GM18868 (cell line): ENCODE data around the gene HERC4.
A peak's percentile ranks its signal among the peaks of the same experiment; 100 is the strongest.
"Not testable (repeated sequence)": the region's sequence is repeated elsewhere in the genome, so short reads cannot be mapped to it uniquely, and the experiment has no call there.

Source experiments
- ATAC-seq: cut with Tn5 transposase; IDR thresholded peaks from one replicate; pipeline ENCODE4 v1.9.1; 2021; ENCODE audit warnings: mild to moderate bottlenecking, moderate library complexity; ENCODE audit not compliant: unreplicated experiment

HERC4 gene

DNA sequence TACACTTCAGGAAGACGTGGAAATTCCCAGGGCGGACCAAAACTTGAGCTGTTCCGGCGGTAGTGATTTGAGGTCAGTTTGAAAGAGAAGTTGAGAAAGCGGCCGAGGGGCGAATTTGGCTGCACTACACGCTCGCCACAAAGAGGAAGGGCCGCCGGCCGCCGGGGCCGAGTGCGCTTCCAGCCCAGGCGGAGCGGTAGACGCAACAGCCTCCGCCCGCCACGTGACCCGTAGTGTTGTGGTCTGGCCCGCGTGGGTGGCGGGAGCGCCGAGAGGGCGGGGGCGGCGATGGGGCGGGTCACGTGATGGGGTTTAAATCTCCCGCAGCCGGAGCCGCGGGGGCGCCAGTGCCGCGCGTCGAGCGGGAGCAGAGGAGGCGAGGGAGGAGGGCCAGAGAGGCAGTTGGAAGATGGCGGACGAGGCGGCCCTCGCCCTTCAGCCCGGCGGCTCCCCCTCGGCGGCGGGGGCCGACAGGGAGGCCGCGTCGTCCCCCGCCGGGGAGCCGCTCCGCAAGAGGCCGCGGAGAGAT is 190.7 kb downstream of the HERC4 start, which contains the start of gene SIRT1:
TSS of gene SIRT1 (plus strand) at position 344 of the 529 bp plus-strand sequence. CDS start at position 410, 66 bp downstream.
- peak; percentile 86 for ATAC-seq

DNA sequence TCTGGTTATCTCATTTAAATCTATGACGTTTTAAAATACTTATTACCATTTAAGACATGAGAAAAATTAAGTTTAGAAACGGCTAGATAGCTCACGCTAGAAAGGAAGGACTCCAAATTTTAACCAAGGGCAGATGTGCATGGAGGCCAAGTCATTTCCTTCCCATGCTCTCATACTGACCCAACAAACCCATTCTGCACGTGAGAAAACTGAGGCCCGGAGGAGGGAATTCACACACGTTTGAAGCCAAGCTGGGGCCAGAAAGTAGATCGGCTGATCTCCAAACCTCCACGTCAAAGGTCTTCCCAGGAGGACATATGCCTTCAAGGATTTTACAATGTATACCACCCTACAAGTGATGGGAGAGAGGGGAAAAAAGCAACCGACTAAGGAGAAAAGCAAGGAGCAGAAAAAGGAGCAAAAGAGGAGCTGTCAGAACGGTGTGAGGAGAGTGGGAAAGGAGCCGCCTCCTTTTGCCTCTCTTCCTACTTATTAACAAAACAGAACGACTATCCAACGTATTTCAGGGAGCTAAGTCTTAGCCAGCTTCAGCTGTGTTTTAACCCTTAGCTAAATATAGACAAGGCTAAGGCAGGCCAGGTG is 191.3 kb downstream of the HERC4 start:
- no peak for ATAC-seq

DNA sequence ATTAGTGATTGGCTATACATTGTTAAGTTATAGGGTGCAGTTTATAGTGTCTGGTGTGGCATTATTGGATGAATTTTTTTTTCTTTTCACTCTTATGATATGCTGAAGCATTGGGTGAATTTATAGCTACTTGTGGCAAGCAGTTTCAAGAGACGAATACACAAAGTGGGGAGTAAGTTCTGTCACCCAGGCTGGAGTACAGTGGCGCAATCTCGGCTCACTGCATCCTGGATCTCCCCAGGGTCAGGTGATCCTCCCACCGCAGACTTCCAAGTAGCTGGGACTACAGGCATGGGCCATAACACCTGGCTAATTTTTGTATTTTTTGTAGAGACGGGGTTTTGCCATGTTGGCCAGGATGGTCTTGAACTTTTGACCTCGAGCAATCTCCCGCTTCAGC is 196.9 kb downstream of the HERC4 start:
- ATAC-seq, result no peak

DNA sequence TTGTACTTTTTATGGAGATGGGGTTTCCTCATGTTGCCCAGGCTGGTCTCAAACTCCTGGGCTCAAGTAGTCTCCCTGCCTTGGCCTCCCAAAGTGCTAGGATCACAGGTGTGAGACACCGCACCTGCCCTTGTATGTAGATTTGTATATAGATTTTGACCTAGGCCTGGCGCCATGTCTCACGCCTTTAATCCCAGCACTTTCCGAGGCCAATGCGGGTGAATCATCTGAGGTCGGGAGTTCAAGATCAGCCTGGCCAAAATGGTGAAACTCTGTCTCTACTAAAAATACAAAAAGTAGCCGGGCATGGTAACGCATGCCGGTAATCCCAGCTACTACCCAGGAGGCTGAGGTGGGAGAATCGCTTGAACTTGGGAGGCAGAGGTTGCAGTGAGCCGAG is 197.7 kb downstream of the HERC4 start:
- ATAC-seq, result not testable (repeated sequence)

DNA sequence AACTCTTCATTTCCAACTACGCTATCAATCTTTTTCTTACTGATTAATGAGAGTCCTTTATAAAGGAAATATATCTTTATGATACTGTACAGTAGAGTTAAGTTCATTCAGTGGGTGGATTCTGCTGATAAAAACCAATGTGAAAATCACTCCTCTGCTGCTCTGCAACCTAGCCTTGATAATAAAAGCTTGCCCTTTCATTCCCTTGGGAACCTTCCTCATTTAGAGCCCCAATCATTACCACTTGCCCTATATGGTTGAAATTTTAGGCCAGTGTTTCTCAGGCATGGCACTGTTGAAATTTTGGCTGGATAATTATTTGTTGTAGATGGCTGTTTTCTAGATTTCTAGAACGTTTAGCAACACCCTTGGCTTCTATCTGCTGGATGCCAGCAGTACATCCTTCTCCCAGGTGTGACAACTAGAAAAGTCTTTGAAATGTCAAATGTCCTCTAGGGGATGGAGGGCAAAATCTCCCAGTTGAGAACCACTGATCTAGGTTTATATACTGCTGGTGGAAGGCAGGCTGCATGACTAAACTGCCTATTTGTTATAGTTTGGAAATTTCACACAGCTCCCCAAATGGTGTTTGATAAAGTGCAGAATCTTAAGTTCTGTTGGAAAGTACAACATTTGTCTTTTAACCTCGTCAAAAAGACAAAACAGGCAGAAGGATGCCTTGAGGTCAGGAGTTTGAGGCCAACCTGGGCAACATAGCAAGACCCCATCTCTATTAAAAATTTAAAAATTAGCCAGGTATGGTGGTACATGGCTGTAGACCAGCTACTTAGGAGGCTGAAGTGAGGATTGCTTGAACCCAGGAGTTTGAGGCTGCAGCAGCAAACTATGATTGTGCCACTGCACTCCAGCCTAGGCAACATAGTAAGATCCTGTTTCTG is 199.5 kb downstream of the HERC4 start:
- no peak for ATAC-seq
